ENCODE results near the gene ABI1. TPM values are rescaled to one million over a fixed set of nuclear protein-coding genes. Genes with fewer than 3 reads are reported as not detected.

The ABI1 gene
- total RNA-seq, 1 donor from 2014 or later, result 61.1 TPM

DNA sequence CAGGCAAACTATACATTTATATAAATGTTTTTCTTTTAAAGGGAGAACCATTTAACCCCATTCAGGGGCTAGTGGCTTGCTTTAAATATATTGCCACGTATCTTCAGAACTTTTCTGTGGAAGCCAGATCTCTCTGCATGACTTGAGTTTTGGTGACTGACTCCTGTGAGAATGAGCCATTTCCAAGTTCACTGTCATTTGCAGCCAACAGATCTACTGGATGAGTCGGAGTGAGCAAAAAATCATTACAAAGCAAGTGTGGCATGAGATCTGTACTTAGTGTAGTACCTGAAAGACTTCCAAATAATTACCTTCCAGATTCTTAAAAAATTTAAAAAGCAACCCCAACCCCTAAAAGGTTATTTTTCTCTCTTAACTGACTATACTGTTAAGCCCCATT lies 117.7 kb downstream of the ABI1 start:
- FAIRE-seq (no peak), DNase-seq (ENCODE audit: low read depth) (peak; percentile 59)
- TF ChIP-seq, protein P1, sequence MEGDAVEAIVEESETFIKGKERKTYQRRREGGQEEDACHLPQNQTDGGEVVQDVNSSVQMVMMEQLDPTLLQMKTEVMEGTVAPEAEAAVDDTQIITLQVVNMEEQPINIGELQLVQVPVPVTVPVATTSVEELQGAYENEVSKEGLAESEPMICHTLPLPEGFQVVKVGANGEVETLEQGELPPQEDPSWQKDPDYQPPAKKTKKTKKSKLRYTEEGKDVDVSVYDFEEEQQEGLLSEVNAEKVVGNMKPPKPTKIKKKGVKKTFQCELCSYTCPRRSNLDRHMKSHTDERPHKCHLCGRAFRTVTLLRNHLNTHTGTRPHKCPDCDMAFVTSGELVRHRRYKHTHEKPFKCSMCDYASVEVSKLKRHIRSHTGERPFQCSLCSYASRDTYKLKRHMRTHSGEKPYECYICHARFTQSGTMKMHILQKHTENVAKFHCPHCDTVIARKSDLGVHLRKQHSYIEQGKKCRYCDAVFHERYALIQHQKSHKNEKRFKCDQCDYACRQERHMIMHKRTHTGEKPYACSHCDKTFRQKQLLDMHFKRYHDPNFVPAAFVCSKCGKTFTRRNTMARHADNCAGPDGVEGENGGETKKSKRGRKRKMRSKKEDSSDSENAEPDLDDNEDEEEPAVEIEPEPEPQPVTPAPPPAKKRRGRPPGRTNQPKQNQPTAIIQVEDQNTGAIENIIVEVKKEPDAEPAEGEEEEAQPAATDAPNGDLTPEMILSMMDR (IDR thresholded peaks at IDR 0.05; ENCODE audit: insufficient read depth, low read length, severe bottlenecking), result no peak
- H3K36me3 ChIP-seq (ENCODE audit: control insufficient read depth, insufficient read depth, low read length), result peaks cover 2% of the 10 kb centered on the region
- no peak overlapping the region for H3K4me3 ChIP-seq (ENCODE audit: low read depth, low read length)
- H3K27me3 ChIP-seq (ENCODE audit: control insufficient read depth, insufficient read depth, low read length), result no peaks in the 10 kb centered on the region

DNA sequence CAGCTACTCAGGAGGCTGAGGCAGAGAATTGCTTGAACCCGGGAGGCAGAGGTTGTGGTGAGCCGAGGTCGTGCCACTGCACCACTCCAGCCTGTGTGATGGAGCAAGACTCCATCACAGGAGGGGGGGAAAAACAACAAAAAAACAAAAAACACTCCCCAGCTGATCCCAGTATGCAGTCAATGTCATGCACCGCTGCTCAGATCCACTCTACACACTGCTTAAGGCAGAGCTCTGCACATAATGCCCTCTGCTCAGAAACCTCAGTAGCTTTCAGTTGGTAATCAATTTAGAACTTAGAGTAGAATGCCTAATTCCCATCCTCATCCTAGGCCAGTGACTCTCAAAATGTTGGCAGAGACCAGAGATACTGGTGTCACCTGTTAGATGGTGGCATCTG lies 119.4 kb downstream of the ABI1 start:
- H3K27me3 ChIP-seq (ENCODE audit: control insufficient read depth, insufficient read depth, low read length), result no peaks in the 10 kb centered on the region
- peaks cover 2% of the 10 kb centered on the region for H3K36me3 ChIP-seq (ENCODE audit: control insufficient read depth, insufficient read depth, low read length)
- FAIRE-seq (no peak), DNase-seq (ENCODE audit: low read depth) (no peak)
- TF ChIP-seq, protein P1 (IDR thresholded peaks at IDR 0.05; ENCODE audit: insufficient read depth, low read length, severe bottlenecking), result no peak
- H3K4me3 ChIP-seq (ENCODE audit: low read depth, low read length), result no peak overlapping the region

DNA sequence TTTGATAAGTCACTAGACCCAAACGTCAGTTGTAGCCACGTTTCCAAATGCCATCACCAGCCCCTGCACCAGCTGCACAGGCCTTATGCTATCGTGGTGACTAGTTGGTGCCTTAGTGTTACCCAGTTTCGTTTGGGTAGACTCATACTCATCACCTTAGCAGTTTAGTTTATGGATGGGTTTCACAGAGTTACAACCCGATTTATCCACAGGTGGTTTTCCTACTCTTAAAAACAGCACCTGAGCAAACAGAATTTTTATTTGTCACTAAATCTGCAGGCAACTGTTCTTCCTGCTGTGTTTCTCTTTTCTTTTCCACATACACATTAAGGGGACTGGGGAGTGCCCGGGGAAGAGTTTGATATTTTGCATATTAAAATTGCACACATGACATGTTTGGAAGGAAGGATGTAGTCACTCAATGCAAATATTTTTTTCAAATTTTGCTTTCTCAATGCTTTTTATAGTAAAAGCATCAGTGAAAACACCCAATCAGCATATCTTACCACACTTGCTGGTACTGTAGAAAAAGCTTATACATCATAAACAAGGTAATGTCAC lies 121.6 kb downstream of the ABI1 start:
- H3K4me3 ChIP-seq (ENCODE audit: low read depth, low read length), result no peak overlapping the region
- no peaks in the 10 kb centered on the region for H3K27me3 ChIP-seq (ENCODE audit: control insufficient read depth, insufficient read depth, low read length)
- H3K36me3 ChIP-seq (ENCODE audit: control insufficient read depth, insufficient read depth, low read length), result peaks cover 4% of the 10 kb centered on the region
- no peak for DNase-seq (ENCODE audit: low read depth)
- FAIRE-seq, result no peak
- TF ChIP-seq, protein P1 (IDR thresholded peaks at IDR 0.05; ENCODE audit: insufficient read depth, low read length, severe bottlenecking), result no peak

DNA sequence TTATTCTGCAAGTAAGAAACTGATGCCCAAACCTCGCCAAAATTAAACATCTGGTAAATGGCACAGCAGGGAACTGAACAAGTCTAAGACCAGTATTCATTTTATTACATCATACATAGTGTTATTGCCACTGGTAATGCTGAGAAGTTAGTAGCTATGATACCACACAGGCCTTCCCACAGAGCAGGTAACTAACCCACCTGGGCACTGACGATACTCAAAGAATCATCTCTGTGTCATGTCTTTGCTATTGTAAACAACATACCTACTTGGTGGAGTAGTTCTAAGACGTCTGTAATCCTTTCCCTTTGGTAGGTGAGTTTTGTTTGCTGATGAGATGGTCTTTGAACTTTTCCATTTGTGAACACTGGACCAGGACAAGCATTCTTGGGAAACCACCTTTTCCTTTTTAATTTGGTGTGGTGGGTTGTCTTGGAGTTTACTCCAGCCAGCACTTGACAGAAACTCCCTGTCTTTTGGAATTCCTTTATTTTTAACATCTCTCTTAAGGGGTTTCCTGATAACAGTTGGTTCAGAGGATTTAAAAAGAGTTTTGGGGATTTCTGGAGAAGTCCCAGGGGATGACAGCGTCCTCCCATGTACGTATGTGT lies 122.4 kb downstream of the ABI1 start:
- Histone ChIP-seq H3K4me3 (ENCODE audit: low read depth, low read length) (no peak overlapping the region), H3K36me3 (ENCODE audit: control insufficient read depth, insufficient read depth, low read length) (peaks cover 4% of the 10 kb centered on the region), H3K27me3 (ENCODE audit: control insufficient read depth, insufficient read depth, low read length) (no peaks in the 10 kb centered on the region)
- TF ChIP-seq, protein P1 (IDR thresholded peaks at IDR 0.05; ENCODE audit: insufficient read depth, low read length, severe bottlenecking), result no peak
- DNase-seq (ENCODE audit: low read depth) (peak; percentile 95), FAIRE-seq (no peak)

DNA sequence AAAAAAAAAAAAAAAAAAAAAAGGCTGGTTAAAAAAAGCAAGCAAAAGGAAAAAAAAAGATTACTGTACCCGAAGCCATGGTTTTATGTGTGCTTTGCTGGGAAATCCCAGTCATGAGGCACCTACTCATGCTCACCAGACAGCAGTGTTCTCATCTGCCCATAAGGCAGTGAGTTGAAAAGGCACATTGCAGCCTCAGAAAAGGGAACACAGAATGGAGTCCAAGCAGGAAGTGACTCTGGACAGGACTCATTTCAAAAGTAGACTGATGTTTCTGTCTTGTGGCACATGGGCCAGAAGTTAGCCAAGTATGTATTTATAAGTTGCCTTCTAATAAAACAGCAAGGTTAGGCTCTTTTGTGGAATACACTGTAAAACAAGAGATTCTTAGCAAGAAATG lies 123.0 kb downstream of the ABI1 start:
- DNase-seq (ENCODE audit: low read depth) (peak; percentile 68), FAIRE-seq (no peak)
- H3K27me3 ChIP-seq (ENCODE audit: control insufficient read depth, insufficient read depth, low read length), result no peaks in the 10 kb centered on the region
- TF ChIP-seq, protein P1 (IDR thresholded peaks at IDR 0.05; ENCODE audit: insufficient read depth, low read length, severe bottlenecking), result no peak
- no peak overlapping the region for H3K4me3 ChIP-seq (ENCODE audit: low read depth, low read length)
- peaks cover 3% of the 10 kb centered on the region for H3K36me3 ChIP-seq (ENCODE audit: control insufficient read depth, insufficient read depth, low read length)

DNA sequence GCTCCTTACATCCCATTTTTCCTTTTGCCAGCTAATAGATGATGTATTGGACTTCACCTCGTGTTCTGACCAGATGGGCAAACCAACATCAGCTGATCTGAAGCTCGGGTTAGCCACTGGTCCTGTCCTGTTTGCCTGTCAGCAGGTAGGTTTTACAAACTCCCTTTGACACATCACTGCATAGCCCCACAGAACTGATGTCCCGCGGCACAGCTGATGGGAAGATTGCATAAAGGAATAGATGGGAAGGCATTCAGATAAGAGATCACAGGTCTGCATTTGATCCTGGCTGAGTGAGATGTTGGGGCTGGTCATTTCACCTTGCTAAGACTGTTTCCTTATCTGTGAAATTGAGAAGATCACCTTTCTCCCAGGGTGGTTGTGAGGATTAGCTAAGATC lies 125.3 kb downstream of the ABI1 start:
- FAIRE-seq (no peak), DNase-seq (ENCODE audit: low read depth) (no peak)
- TF ChIP-seq, protein P1 (IDR thresholded peaks at IDR 0.05; ENCODE audit: insufficient read depth, low read length, severe bottlenecking), result no peak
- Histone ChIP-seq H3K36me3 (ENCODE audit: control insufficient read depth, insufficient read depth, low read length) (peaks cover 2% of the 10 kb centered on the region), H3K4me3 (ENCODE audit: low read depth, low read length) (no peak overlapping the region), H3K27me3 (ENCODE audit: control insufficient read depth, insufficient read depth, low read length) (no peaks in the 10 kb centered on the region)

All from bronchial epithelial cell (primary cell).